ENCODE results near the gene PXDC1. TPM values are rescaled to one million over a fixed set of nuclear protein-coding genes. Genes with fewer than 3 reads are reported as not detected.

The PXDC1 gene
- total RNA-seq, 1 experiment from 2014 or later = 6.3 TPM

DNA sequence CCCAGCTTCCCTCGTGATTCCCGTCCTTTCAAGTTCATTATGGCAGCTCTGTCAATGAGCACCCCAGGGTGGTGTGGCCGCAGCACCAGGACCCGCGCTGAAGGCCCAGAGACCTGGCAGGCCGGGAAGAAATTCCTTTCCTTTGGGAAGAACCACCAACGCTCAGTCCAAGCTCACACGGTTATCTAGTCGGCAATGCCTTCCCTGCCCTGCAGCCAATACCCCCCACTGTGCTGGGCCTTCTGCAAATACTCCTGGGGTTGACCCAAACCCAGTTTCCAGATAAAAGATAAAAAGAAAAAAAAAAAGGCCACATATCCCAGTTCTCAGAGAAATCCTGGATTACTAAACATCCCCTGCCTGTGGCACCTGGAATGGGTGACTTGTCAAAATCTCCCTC is 28.7 kb downstream of the PXDC1 start:
- intact Hi-C loops (cut with micrococcal nuclease) = no loop called here
- Histone ChIP-seq H3K79me2 (ENCODE audit: insufficient read depth, low read length) (no peaks in the 10 kb centered on the region), H3K4me2 (ENCODE audit: low read length) (no peak overlapping the region), H3K27me3 (ENCODE audit: insufficient read depth, low read length) (no peaks in the 10 kb centered on the region), H3K27ac (ENCODE audit: low read depth, low read length) (no peak overlapping the region), H3K9me2 (ENCODE audit: insufficient read depth) (no peaks in the 10 kb centered on the region), H3K4me1 (ENCODE audit: control insufficient read depth in 1 of 2, insufficient read depth in 2 of 2, low read length in 2 of 2) (peaks cover 3 to 6% of the 10 kb centered on the region in 2 experiments; a peak in 3 of 4 replicates), H4K20me1 (ENCODE audit: insufficient read depth) (no peaks in the 10 kb centered on the region), H3K9me3 (ENCODE audit: control insufficient read depth in 1 of 2, insufficient read depth in 1 of 2, low read depth in 1 of 2, low read length in 2 of 2) (no peaks in the 10 kb centered on the region), H3K4me3 (replicated peaks in 1 of 2; ENCODE audit: low read depth in 1 of 2, low read length in 2 of 2) (no peak overlapping the region), H3K36me3 (ENCODE audit: control insufficient read depth in 1 of 2, insufficient read depth in 2 of 2, low read length in 2 of 2) (no peaks in the 10 kb centered on the region), H2AFZ (ENCODE audit: low read depth, low read length, poor library complexity, severe bottlenecking) (no peak overlapping the region), H3K9ac (ENCODE audit: low read length) (no peak overlapping the region)
- ATAC-seq (no peak), DNase-seq (ENCODE audit: low read depth, low spot score) (no peak)
- RAD21 ChIA-PET (ENCODE audit: low non-redundant PET in 1 of 2, low total read pairs in 2 of 2, uncharacterized antibody in 2 of 2, unreplicated experiment in 2 of 2) = no interaction called here
- no TSS peak for BruUV-seq (replicated peaks)
- POLR2A ChIA-PET = no interaction called here
- CTCF ChIA-PET = no interaction called here
- TF ChIP-seq ELF1 (IDR thresholded peaks at IDR 0.05; ENCODE audit: borderline replicate concordance, low read depth) = no peak
- TF ChIP-seq RAD21 (IDR thresholded peaks at IDR 0.05; ENCODE audit: low read depth) = no peak
- TF ChIP-seq REST (IDR thresholded peaks at IDR 0.05; ENCODE audit: low read depth) = no peak
- TF ChIP-seq POLR2A (IDR thresholded peaks at IDR 0.05; ENCODE audit: borderline replicate concordance, extremely low read depth, insufficient read depth, insufficient read length) = no peak
- no peak for TF ChIP-seq CEBPB (IDR thresholded peaks at IDR 0.05; ENCODE audit: low read depth)
- TF ChIP-seq ZBTB33 (IDR thresholded peaks at IDR 0.05; ENCODE audit: extremely low read depth, insufficient replicate concordance, low read length) = no peak
- TF ChIP-seq TCF7L2 (IDR thresholded peaks at IDR 0.05; ENCODE audit: borderline replicate concordance, extremely low read depth, insufficient read depth, insufficient read length) = no peak
- TF ChIP-seq, protein P1, sequence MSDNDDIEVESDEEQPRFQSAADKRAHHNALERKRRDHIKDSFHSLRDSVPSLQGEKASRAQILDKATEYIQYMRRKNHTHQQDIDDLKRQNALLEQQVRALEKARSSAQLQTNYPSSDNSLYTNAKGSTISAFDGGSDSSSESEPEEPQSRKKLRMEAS (IDR thresholded peaks at IDR 0.05) = no peak
